Mononuclear cell (primary cell): Measurements from ENCODE around the gene VPS16. TPM values are rescaled to one million over a fixed set of nuclear protein-coding genes. Genes with fewer than 3 reads are reported as not detected.
A peak's percentile ranks its signal among the peaks of the same experiment; 100 is the strongest.

Source experiments
- H3K27me3 ChIP-seq: 2 replicates; pipeline ENCODE4 v1.6.0; 2011; ENCODE audit warnings: low read length, control low read depth; ENCODE audit not compliant: insufficient read depth
- H3K4me1 ChIP-seq: 2 replicates; pipeline ENCODE4 v1.5.1; 2011; ENCODE audit warnings: mild to moderate bottlenecking, low read length, control low read depth; ENCODE audit not compliant: insufficient read depth
- H3K4me3 ChIP-seq: 2 replicates; pipeline ENCODE4 v1.5.1; 2011; ENCODE audit warnings: mild to moderate bottlenecking, low read length, moderate library complexity
- H3K9me3 ChIP-seq: 2 replicates; pipeline ENCODE4 v1.5.1; 2011; ENCODE audit warnings: low read depth, mild to moderate bottlenecking, control low read depth, low read length
- total RNA-seq: library from RNA; depleted of rRNA; stranded (reverse); fragments of >200 nt; gene quantifications from one replicate; pipeline ENCODE4 v1.2.3, GENCODE V29; 2012

VPS16 gene
- total RNA-seq, 1 donor = 16.6 TPM

DNA sequence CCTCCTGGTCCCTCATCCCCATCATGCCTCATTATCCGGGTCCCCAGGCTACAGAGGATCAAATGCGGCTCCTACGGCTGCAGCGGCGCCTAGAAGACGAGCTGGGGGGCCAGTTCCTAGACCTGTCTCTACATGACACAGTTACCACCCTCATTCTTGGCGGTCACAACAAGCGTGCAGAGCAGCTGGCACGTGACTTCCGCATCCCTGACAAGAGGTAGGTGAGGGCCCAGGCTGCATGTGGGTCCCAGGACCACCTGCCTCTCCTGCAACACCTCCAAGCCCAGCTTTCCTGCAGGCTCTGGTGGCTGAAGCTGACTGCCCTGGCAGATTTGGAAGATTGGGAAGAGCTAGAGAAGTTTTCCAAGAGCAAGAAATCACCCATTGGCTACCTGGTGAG lies 24.6 kb downstream of the VPS16 start:
- Histone ChIP-seq H3K9me3 (no peaks in the 10 kb centered on the region), H3K4me1 (peaks cover 31% of the 10 kb centered on the region), H3K4me3 (no peak overlapping the region), H3K27me3 (no peaks in the 10 kb centered on the region)

DNA sequence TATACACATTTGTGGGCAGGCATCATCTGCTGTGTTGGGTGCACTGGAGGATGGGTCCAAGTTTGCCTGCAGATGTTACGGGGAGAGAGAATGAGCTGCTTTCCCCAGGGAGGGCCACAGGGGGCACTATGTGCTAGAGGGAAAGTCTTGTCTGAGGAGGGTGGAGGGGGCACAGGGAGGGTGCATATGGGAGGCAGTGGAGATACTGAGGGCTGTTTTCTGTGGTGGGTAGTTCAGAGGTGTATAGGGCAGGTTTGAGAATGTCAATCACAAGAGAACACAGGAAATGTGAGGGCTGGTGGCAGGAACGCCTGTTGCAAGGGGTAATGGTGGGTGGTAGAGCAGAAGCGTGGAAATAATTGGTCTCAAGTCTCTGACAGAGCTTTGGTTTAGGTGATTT lies 25.1 kb downstream of the VPS16 start:
- Histone ChIP-seq H3K27me3 (no peaks in the 10 kb centered on the region), H3K9me3 (no peaks in the 10 kb centered on the region), H3K4me1 (peaks cover 36% of the 10 kb centered on the region), H3K4me3 (no peak overlapping the region)

DNA sequence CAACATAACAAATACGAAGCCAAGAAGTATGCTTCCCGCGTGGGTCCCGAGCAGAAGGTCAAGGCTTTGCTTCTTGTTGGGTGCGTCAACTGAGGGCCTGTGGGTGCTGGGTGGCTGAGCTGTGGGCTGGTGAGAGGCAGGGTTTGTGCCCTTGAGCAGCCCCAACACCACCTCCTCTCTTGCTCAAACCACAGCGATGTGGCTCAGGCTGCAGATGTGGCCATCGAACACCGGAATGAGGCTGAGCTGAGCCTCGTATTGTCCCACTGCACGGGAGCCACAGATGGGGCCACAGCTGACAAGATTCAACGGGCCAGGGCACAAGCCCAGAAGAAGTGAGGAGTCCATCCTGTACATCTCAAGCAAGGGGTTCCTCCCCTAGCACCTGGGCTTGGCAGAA lies 25.7 kb downstream of the VPS16 start:
- no peaks in the 10 kb centered on the region for H3K9me3 ChIP-seq
- no peaks in the 10 kb centered on the region for H3K27me3 ChIP-seq
- no peak overlapping the region for H3K4me3 ChIP-seq
- peaks cover 42% of the 10 kb centered on the region for H3K4me1 ChIP-seq

DNA sequence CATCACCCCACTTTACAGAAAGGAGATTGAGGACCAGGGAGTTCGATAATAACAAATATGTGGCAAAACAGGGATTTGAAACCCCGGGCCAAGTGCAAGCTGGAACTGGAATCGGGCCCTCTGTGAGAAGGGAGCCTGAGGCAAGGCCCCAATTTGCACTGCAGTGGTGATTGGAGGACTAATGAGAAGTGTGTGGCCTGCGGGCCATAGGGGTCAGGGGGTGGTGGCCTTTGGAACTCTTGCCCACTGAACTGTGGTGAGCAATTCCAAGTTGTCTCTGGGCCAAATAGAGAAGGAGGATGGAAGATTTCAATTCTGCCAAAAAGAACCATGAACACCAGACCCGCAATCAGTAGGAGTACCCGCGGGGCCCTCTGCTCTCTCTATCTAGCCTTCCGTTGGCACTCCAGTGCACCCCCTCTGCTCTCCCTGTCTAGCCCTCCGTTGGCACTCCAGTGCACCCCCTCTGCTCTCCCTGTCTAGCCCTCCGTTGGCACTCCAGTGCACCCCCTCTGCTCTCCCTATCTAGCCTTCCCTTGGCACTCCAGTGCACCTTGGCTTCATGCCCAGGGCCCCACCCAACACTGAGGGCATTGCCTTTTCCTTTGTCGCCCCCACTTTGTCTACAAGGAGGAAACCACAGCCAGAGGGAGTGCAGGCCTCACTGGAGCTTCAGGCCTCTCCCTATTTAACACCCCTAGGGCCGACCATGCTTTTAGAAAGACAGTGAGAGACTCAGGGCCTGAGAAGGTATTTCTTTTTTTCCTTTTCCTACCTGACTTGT lies 26.7 kb downstream of the VPS16 start:
- no peaks in the 10 kb centered on the region for H3K9me3 ChIP-seq
- no peak overlapping the region for H3K4me3 ChIP-seq
- H3K27me3 ChIP-seq = no peaks in the 10 kb centered on the region
- H3K4me1 ChIP-seq = peaks cover 53% of the 10 kb centered on the region

DNA sequence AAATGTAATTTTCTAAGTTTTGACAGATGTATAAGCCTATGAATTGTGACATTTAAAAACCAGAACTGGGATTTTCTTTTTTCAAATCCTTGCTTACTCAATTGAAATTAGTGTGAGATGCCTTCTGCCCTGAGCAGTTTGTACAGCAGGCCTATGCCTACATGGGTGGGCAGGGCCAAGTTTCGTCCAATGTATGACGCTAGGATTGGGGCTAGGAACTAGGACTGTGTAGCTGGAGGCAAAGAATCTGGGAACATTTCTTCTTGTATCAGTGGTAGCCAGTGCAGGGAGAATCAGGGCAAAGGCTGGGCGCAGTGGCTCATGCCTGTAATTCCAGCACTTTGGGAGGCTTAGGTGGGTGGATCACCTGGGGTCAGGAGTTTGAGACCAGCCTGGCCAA lies 28.8 kb downstream of the VPS16 start:
- Histone ChIP-seq H3K9me3 (no peaks in the 10 kb centered on the region), H3K4me3 (no peak overlapping the region), H3K27me3 (no peaks in the 10 kb centered on the region), H3K4me1 (peaks cover 68% of the 10 kb centered on the region)

DNA sequence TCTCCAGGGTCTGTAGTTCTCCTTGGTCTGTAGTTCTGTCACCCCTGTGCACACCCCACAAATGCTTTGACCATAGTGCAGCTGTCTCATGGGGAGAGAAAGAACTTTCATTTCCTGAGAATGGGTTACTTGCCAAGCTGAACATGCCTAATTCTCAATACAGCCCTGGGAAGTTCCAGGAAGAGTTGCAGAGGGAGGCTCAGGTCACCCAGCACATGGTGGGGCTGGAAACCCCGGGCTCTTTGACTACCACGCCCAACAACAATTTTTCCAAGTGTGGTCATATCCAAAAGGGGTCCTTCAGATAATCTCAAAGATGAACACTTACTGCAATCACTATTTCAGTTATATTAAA lies 30.5 kb downstream of the VPS16 start:
- Histone ChIP-seq H3K27me3 (no peaks in the 10 kb centered on the region), H3K4me1 (peaks cover 72% of the 10 kb centered on the region), H3K4me3 (no peak overlapping the region), H3K9me3 (no peaks in the 10 kb centered on the region)

DNA sequence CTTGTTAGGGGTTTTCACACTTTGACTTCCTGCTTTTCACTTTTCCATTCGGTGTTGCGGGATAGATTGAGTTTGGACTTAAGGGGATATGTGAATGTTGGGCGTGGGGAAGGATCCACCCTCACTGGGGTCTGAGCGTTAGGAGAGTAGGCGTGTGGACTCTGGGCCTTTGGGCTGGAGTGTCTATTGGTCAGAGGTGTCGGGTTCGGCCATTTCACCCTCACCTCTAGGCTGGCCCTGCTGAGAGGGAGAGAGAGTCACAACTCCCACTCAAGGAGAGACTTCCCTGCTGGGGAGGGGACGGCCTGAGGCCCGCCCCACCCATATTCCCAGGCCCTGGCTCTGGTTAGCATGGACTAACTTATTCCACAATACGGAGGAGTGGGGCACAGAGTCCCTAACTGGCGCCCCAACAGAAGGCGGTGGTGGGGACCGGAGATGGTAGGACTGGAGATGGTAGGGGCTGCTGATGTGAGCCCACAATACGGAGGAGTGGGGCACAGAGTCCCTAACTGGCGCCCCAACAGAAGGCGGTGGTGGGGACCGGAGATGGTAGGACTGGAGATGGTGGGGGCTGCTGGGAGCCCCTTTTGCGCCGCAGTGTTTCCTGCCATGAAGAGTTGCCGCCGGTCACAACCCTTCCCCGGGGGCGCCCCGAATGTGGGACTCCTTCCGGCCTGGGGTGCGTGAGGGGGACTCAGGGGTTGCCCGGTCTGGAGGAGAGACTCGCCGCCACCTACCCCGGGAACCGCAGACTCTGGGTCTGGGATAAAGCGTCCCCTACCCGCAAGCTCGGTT lies 31.3 kb downstream of the VPS16 start:
- peak overlapping the region; percentile 83 for H3K4me3 ChIP-seq

DNA sequence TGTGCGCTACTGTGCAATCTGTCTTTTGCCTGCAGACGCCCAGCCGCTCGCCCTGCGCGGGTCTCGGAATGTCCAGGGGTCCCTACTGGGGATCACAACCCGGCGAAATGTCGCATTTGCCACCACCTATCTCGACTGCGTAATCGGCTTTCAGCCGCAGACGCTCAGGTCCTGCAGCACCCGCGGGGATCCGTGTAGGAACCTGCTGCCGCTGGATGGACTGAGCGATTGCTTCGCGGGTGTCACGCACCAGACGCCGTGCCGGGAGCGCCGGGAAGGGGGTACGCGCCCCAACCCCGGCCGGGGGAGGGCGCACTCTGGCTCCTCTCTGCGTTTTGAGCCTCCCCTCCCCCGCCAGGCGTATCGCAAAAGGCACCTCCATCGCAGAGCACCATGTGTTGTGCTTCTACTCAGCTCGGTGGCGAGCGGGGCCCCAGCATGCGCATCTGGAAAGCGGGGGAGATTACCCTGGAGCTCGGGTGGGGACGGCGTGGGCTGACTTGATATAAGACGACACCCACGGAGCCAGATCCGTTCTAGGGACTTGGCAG lies 32.0 kb downstream of the VPS16 start:
- H3K9me3 ChIP-seq = no peaks in the 10 kb centered on the region
- peaks cover 63% of the 10 kb centered on the region for H3K4me1 ChIP-seq
- peak overlapping the region; percentile 83 for H3K4me3 ChIP-seq
- no peaks in the 10 kb centered on the region for H3K27me3 ChIP-seq

More for the DNA sequence above, 31.3 kb downstream of the VPS16 start:
- Histone ChIP-seq H3K4me1 (peaks cover 69% of the 10 kb centered on the region), H3K27me3 (no peaks in the 10 kb centered on the region), H3K9me3 (no peaks in the 10 kb centered on the region)

DNA sequence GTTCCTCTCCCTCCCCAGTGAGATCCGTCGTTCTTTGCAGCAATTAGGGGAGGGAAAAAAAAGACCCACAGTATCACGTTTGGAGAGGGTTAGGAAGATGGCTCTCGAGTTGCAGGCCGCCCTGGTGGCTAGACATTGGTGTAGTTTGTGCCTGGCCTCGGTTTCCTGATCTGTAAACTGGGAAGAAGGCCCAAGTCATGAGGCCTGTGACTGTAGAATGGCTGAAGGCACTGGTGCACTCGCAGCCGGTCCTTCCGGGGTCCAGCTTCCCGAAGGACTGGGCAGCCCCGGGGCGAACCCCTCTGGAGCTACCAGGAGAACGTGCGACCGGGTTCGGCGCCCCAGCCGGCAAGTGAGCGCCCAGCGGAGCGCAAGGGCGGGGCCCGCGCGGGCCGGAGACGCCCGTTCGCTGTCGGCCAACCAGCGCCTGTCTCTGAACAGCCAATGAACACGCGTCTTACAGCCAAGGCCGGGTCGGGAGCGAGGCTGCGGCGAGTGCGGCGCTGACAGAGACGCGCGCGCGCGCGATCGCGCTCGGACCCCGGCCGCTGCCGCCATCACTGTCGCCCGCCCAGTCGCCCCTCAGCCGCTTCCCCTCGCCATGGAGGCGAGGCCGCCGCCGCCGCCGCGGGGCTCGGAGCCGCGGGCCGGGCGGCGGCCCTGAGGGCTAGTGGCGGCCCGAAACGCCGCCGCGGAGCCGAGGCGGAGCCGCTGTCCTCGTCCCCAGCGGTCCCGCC lies 32.6 kb downstream of the VPS16 start, which contains the start of gene PTPRA:
Gene PTPRA (plus strand): TSS at position 472 of the 737 bp plus-strand sequence. CDS start 90,797 bp downstream, outside the sequence.
- Histone ChIP-seq H3K27me3 (no peaks in the 10 kb centered on the region), H3K4me1 (peaks cover 59% of the 10 kb centered on the region), H3K9me3 (no peaks in the 10 kb centered on the region), H3K4me3 (peak within 1 kb of the TSS; percentile 83)

DNA sequence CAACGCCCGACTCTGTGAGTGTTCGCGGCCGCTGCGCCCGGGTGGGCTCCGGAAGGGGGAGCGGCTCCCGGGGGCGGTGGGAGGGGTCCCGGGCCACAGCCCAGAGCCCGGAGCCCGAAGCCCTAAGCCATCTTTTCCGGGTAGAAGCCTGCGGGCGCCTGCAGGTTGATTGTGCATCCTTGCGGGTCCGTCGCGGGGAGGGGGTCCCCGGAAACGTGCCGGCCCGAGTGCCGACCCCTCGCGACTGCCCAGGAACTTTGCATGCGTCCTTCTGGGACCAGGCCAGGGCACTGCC lies 33.1 kb downstream of the VPS16 start:
- H3K4me1 ChIP-seq = peaks cover 59% of the 10 kb centered on the region
- no peaks in the 10 kb centered on the region for H3K9me3 ChIP-seq
- H3K27me3 ChIP-seq = no peaks in the 10 kb centered on the region
- H3K4me3 ChIP-seq = peak overlapping the region; percentile 83

DNA sequence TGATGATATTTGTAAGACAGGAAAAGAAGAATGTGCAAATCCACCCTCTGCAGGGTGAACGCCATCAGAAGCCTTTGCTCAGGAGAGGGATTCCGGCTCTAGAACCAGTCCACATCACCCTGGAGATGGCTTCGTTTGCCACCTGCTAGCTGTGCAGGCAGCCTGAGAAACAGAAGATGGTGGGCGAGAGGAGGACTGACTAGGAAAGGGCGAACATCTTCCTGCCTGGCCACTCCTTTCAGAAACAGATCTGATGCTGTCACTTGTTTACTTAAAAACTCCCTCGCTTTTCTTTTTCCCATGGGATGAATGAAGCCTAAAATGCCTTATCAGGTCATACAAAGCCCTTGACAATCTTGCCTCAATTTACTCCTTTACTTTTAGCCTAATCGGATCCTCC lies 33.9 kb downstream of the VPS16 start:
- Histone ChIP-seq H3K4me1 (peaks cover 62% of the 10 kb centered on the region), H3K9me3 (no peaks in the 10 kb centered on the region), H3K4me3 (peak overlapping the region; percentile 83), H3K27me3 (no peaks in the 10 kb centered on the region)

DNA sequence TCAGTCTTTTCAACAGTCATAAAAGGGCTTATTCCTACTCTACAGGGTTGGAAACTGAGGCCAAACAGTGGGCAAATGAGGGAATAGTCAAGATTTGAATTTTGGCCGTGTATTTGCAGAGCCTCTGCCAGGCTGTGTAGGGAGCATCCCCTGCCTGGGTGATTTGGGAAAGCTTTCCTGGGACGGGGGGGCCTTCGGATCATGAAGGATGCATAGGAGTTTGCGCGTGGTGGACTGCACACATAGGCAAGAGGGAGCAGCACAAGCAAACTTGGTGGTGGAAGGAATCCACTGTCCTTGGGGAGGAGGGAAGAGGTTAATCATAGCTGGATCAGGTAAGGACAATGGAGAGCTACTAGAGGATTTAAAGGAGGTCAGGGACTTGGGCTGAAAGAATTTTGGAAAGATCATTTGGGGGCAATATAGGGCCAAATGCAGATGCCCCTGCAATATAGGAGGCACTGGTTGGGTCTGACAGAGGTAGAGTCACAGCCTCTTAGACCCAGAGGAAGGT lies 35.2 kb downstream of the VPS16 start:
- no peak overlapping the region for H3K4me3 ChIP-seq
- H3K4me1 ChIP-seq = peaks cover 56% of the 10 kb centered on the region
- no peaks in the 10 kb centered on the region for H3K27me3 ChIP-seq
- no peaks in the 10 kb centered on the region for H3K9me3 ChIP-seq

DNA sequence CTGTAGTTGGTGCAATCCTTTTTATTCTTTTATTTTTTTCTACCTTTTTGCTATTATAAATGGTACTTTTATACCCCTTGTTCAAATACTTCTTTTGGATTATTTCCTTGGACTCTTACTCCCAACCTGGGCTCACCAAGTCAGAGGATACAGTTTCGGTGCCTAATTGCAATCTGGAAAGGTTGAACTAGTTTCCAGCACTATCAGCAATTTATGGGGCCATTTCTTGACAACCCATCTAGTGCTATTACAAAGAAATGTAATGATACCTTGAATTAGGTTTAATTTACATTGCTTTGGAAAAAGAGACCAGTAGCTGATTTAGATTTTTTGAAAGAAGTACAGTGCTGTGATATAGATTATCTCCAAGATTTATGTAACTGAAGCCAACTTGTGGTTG lies 38.0 kb downstream of the VPS16 start:
- peaks cover 32% of the 10 kb centered on the region for H3K4me1 ChIP-seq
- no peaks in the 10 kb centered on the region for H3K27me3 ChIP-seq
- no peak overlapping the region for H3K4me3 ChIP-seq
- no peaks in the 10 kb centered on the region for H3K9me3 ChIP-seq

DNA sequence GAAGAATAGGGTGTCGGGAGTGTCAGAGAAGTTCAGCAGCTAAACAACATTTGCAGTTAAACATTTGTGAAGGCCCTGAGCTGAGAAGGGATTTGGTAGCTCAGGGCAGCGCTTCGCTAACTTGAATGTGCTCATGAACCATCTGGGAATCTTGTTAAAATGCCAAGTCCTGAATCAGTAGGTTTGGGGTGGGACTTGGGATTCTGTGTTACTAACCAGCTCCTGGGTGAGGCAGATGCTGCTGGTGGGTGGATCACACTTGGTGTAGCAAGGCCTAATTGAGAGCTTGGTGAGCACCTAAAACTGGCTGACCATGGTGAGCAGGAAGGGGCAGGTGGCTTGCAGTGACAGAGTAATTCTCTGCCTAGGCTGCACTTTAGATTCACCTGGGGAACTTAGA lies 38.6 kb downstream of the VPS16 start:
- Histone ChIP-seq H3K4me3 (no peak overlapping the region), H3K4me1 (peaks cover 27% of the 10 kb centered on the region), H3K27me3 (no peaks in the 10 kb centered on the region), H3K9me3 (no peaks in the 10 kb centered on the region)

DNA sequence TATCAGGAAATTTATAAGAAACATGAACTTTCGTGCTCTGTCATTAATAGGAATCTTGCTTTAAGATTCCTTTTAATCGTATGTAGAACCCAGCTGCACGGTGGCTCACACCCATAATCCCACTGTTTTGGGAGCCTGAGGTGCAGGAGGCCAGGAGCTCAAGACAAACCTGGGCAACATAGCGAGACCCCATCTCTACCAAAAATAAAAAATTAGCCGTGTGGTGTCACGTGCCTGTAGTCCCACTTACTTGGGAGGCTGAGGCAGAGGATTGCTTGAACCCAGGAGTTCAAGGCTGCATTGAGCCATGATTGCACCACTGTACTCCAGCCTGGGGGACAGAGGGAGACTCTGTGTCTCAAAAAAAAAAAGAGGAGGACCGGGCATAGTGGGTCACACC lies 40.1 kb downstream of the VPS16 start:
- Histone ChIP-seq H3K9me3 (no peaks in the 10 kb centered on the region), H3K27me3 (no peaks in the 10 kb centered on the region), H3K4me3 (no peak overlapping the region), H3K4me1 (peaks cover 12% of the 10 kb centered on the region)
